Stimulated activated naive B cell treated with anti-CD40 and anti-IgM and Interleukin-4, amounts not matched to agents 10 μg/mL and 1 μg/mL and 100 μg/mL, for 72 hours (primary cell): ENCODE data around the gene MPP7.
"Not testable (repeated sequence)": the region's sequence is repeated elsewhere in the genome, so short reads cannot be mapped to it uniquely, and the experiment has no call there.

ENCODE experiments used
- ATAC-seq, 2 donors: fragments of 150-1000 bp; cut with Tn5 transposase; replicated peaks; 2 replicates each; pipeline ENCODE4 v1.10.0; 2021; ENCODE audit warnings: moderate library complexity in 1 of 2
- DNase-seq: peaks from one replicate; pipeline ENCODE4 v3.0.0; 2021
- H3K27ac Mint-ChIP-seq: one replicate; pipeline ENCODE4 v1.8.0; 2022; ENCODE audit warnings: mild to moderate bottlenecking, mixed read lengths
- H3K27me3 Mint-ChIP-seq, 2 donors: one replicate each; pipeline ENCODE4 v1.8.0; 2022; ENCODE audit warnings: mixed read lengths in 2 of 2
- H3K36me3 Mint-ChIP-seq, 2 donors: one replicate each; pipeline ENCODE4 v1.8.0; 2022; ENCODE audit warnings: mixed read lengths in 2 of 2, mild to moderate bottlenecking in 1 of 2
- H3K4me1 Mint-ChIP-seq, 2 donors: one replicate each; pipeline ENCODE4 v1.8.0; 2022; ENCODE audit warnings: mixed read lengths in 2 of 2, mild to moderate bottlenecking in 1 of 2
- H3K4me3 Mint-ChIP-seq, 2 donors: one replicate each; pipeline ENCODE4 v1.8.0; 2022; ENCODE audit warnings: mild to moderate bottlenecking in 2 of 2, mixed read lengths in 2 of 2, moderate library complexity in 1 of 2
- H3K9me3 Mint-ChIP-seq, 2 donors: one replicate each; pipeline ENCODE4 v1.8.0; 2022; ENCODE audit warnings: mixed read lengths in 2 of 2, mild to moderate bottlenecking in 1 of 2

The MPP7 gene

GRCh38 chr10:28302638-28303488, at the start of gene MPP7:
Gene MPP7, minus strand, starts transcription at chr10:28303064. Its CDS starts 64,460 bp downstream, at chr10:28238604.
- peaks cover 29 to 36% of the 10 kb centered on the region in 2 donors for H3K27me3 Mint-ChIP-seq
- H3K36me3 Mint-ChIP-seq = no peaks in the 10 kb centered on the region
- H3K4me1 Mint-ChIP-seq = peaks cover 17 to 26% of the 10 kb centered on the region in 2 donors
- H3K9me3 Mint-ChIP-seq = no peaks in the 10 kb centered on the region
- peak within 1 kb of the TSS; percentile 92 to 94 for H3K4me3 Mint-ChIP-seq
- H3K27ac Mint-ChIP-seq = peak within 1 kb of the TSS; percentile 68
- DNase-seq (peak; percentile 94), ATAC-seq (peak; percentile 95 to 96)

DNA sequence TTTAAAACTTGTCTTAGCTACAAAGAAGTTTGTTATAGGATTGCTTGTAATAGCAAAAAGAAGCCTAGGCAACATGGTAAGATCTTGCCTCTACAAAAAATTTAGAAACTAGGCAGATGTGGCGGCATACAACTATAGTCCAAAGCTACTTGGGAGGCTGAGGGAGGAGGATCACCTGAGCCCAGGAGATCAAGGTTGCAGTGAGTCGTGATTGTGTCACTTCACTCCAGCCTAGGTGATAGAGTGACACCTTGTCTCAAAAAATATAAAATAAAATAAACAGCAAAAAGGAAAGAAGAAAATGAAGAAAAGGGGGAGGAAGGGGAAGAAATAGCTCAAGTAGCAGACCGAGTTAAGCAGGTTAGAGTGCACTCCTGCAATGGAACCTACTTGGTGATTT, 47.0 kb upstream of the MPP7 start:
- Mint-ChIP-seq H3K9me3 (peaks cover 9 to 11% of the 10 kb centered on the region in 2 donors), H3K27me3 (no peaks in the 10 kb centered on the region), H3K27ac (no peak overlapping the region), H3K4me1 (no peaks in the 10 kb centered on the region), H3K4me3 (no peak overlapping the region), H3K36me3 (peaks cover 0 to 7% of the 10 kb centered on the region in 2 donors)
- ATAC-seq (no peak), DNase-seq (no peak)

DNA sequence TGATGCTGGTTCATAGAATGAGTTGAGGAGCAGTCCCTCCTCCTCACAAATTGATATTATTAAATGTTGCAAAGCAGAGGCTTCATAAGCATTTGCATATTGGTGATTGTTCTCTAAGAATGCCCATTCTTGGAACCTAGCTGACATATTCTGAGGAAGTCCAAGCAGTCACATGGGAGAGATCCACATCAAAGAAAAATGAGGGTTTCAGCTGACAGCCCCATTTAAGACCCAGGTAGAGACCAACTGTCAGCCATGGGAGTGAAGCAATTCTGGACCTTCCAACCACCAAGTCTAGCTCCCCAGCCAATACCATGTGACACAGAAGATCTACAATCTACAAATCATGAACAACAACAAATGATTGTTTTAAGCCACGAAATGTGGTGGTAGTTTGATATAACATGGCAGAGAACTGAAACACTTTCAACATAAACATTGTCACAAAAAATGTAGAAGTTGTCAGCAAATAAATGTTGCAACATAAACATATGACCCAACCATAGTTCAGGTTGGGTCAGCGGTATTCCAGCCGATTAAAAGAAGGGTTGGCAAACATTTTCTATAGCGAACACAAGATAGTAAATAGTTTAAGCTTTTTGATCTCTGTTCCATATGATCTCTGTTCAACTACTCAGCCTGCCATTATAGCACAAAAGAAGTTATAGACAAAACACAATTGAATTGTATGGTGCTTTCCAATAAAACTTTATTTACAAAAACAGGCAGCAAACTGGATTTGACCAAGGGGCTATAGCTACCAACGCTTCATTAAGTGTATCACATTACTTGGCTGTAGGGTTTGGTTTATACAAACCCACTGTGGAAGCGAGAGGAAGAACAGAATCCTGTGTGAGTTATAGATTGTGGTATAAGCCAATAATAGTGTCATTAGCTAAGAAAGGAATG, 41.4 kb upstream of the MPP7 start:
- Mint-ChIP-seq H3K27me3 (no peaks in the 10 kb centered on the region), H3K27ac (no peak overlapping the region), H3K4me1 (peaks cover 4 to 16% of the 10 kb centered on the region in 2 donors), H3K9me3 (peaks cover 14% of the 10 kb centered on the region in 2 donors), H3K36me3 (peaks cover 0 to 7% of the 10 kb centered on the region in 2 donors), H3K4me3 (no peak overlapping the region)
- no peak for DNase-seq
- ATAC-seq = no peak

- H3K27me3 Mint-ChIP-seq = no peaks in the 10 kb centered on the region
- peaks cover 0 to 7% of the 10 kb centered on the region in 2 donors for H3K36me3 Mint-ChIP-seq
- H3K27ac Mint-ChIP-seq = no peak overlapping the region
- H3K4me3 Mint-ChIP-seq = no peak overlapping the region
- peaks cover 4 to 16% of the 10 kb centered on the region in 2 donors for H3K4me1 Mint-ChIP-seq
- peak in 1 of 2 donors; percentile 39 for ATAC-seq
- DNase-seq = no peak
- H3K9me3 Mint-ChIP-seq = peaks cover 14% of the 10 kb centered on the region in 2 donors
Observed at GRCh38 chr10:28343252-28343651, 40.4 kb upstream of the MPP7 start.

DNA sequence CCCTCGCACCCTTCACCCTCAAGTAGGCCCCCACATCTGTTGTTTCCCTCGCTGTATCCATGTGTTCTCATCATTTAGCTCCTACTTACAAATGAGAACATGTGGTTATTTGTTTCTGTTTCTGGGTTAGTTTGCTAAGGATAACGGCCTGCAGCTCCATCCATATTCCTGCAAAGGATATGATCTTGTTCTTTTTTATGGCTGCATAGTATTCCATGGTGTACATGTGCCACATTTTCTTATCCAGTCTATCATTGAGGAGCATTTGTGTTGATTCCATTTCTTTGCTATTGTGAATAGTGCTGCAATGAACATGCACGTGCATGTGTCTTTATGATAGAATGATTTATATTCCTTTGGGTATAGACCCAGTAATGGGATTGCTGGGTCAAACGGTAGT, 38.8 kb upstream of the MPP7 start:
- not testable (repeated sequence) for H3K9me3 Mint-ChIP-seq, ATAC-seq, H3K27me3 Mint-ChIP-seq, H3K36me3 Mint-ChIP-seq, H3K4me3 Mint-ChIP-seq, DNase-seq, H3K27ac Mint-ChIP-seq
- peaks cover 5 to 16% of the 10 kb centered on the region in 2 donors for H3K4me1 Mint-ChIP-seq

DNA sequence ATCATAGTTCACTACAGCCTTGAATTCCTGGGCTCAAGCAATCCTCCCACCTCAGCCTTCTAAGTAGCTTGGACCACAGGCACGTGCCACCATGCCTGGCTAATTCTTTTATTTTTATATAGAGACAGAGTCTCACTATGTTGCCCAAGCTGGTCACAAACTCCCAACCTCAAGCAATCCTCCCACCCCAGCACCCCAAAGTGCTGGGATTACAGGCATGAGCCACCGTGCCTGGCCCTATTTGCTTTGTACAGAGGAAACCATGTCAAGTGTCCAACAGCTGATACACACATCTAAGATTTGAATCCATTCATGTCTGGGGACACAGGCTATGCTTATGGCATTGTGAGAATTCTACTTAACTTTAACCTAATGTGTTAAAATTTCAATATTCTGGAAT, 29.9 kb upstream of the MPP7 start:
- ATAC-seq (no peak), DNase-seq (no peak)
- Mint-ChIP-seq H3K27me3 (no peaks in the 10 kb centered on the region), H3K9me3 (no peaks in the 10 kb centered on the region), H3K4me3 (no peak overlapping the region), H3K36me3 (no peaks in the 10 kb centered on the region), H3K4me1 (peaks cover 11 to 25% of the 10 kb centered on the region in 2 donors), H3K27ac (no peak overlapping the region)

DNA sequence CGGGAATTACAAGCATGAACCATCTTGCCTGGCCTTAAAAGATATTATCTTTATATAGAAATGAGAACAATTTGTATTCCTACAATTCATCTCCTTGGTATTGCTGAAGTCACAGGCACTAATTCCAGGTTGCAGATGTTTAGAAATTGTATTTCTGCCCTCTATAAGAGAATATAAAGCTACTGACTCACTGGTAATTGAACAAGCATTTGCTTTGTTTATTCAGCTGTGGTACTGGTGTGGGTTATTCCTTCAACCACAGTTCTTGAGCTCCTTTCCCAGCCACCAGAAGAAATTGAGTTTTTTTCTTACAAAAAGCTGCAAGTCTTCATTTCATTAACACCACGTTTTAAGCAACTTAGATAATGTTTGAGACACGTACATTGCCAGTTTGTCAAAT, 29.0 kb upstream of the MPP7 start:
- H3K27ac Mint-ChIP-seq = no peak overlapping the region

GRCh38 chr10:28331066-28331465, 28.2 kb upstream of the MPP7 start:
- DNase-seq = no peak

More for the DNA sequence above, 29.0 kb upstream of the MPP7 start:
- H3K36me3 Mint-ChIP-seq = no peaks in the 10 kb centered on the region
- H3K9me3 Mint-ChIP-seq = no peaks in the 10 kb centered on the region
- H3K27me3 Mint-ChIP-seq = no peaks in the 10 kb centered on the region
- DNase-seq (no peak), ATAC-seq (no peak)
- H3K4me1 Mint-ChIP-seq = peaks cover 12 to 27% of the 10 kb centered on the region in 2 donors
- no peak overlapping the region for H3K4me3 Mint-ChIP-seq

DNA sequence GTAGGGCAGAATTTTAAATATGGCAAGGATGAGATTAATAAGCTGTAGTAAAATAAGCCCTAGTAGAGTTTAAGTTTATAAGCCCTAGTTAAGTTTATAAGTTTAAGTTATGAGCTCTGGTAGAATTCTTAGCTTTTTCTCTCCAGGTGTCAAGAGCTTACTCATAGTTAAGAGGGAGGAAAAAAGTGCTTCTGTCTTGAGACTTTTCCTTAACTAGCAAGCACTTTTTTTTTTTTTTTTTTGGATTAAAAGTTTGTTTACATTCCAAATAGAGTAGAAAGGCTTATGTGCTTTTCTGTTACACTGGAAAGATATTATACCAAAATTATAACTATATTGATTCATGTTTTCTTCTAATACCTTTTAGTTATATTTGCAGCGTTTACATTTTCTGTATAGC, 25.5 kb upstream of the MPP7 start:
- Mint-ChIP-seq H3K4me1 (peaks cover 6 to 24% of the 10 kb centered on the region in 2 donors), H3K9me3 (no peaks in the 10 kb centered on the region), H3K4me3 (no peak overlapping the region), H3K36me3 (no peaks in the 10 kb centered on the region), H3K27ac (no peak overlapping the region), H3K27me3 (no peaks in the 10 kb centered on the region)
- ATAC-seq = no peak
- no peak for DNase-seq

More at GRCh38 chr10:28331066-28331465, 28.2 kb upstream of the MPP7 start:
- H3K27me3 Mint-ChIP-seq = no peaks in the 10 kb centered on the region
- peaks cover 15 to 35% of the 10 kb centered on the region in 2 donors for H3K4me1 Mint-ChIP-seq
- no peaks in the 10 kb centered on the region for H3K9me3 Mint-ChIP-seq
- H3K36me3 Mint-ChIP-seq = no peaks in the 10 kb centered on the region
- no peak for ATAC-seq
- H3K27ac Mint-ChIP-seq = no peak overlapping the region
- no peak overlapping the region for H3K4me3 Mint-ChIP-seq

DNA sequence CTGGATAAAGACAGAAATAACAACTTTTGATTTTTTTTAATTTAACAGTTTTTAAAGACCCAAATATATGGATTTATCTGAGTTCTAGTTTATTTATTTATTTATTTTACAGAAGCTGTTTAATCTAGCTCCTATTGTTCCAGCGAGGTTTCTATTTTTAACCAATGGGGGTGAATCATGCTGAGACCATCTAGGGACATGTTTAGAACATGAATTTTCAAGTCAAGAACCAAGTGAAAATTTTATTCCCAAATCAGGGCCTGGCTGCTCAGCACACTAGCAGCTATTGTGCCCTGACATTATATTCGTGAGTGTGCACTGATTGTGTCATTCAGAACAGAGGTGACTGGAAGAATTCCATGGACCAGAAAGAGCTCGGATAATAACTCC, 24.6 kb upstream of the MPP7 start:
- DNase-seq = no peak
- no peaks in the 10 kb centered on the region for H3K27me3 Mint-ChIP-seq
- ATAC-seq = no peak
- H3K27ac Mint-ChIP-seq = no peak overlapping the region
- H3K9me3 Mint-ChIP-seq = no peaks in the 10 kb centered on the region
- no peak overlapping the region for H3K4me3 Mint-ChIP-seq
- no peaks in the 10 kb centered on the region for H3K36me3 Mint-ChIP-seq
- H3K4me1 Mint-ChIP-seq = peaks cover 5 to 17% of the 10 kb centered on the region in 2 donors

DNA sequence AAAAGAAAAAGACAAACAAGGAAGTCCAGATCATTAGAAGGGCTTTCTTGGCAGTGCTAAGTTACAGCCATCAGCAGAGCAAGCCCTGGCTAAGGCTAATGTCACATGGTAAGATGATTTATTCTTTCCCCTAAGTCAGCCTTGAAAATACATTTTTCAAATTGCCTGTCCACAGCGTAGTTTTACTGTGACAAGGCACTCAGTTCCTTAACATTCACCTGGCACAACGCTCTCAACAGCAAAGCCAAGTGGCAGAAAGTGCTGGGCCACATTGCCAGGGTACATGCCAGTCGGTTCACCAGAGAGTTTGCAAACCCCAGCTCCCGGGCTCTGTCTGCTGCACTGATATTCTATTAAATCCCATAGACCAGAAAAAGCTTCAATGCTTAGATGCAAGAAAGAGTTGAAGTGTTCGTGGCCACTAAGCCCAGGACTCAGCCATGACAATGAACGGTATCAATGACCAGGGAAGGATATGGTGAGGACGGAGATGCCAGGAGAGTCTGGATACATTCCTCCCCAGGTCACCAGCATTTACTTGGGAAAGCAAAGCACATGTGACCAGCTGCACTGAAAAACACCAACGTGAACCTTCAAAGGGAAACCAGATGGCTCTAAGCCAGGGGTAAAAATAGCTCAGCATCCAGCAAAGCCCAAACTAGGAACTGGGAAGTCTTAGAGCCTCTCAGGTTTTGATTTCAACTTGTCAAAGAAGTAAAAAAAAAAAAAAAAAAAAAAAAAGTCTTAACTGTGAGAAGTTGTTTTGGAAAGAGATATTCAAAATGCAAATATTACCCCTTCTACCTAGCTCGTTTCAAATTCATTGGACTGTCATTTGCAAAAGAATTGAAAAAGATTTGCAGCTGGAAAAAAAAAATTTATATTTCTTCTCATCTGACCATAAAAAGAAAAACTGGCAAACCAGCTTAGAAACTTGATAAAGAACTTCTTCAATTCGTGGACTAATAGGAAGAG, 23.9 kb upstream of the MPP7 start:
- Mint-ChIP-seq H3K27ac (peak overlapping the region; percentile 31), H3K27me3 (no peaks in the 10 kb centered on the region), H3K36me3 (no peaks in the 10 kb centered on the region), H3K9me3 (no peaks in the 10 kb centered on the region), H3K4me1 (peaks cover 5 to 16% of the 10 kb centered on the region in 2 donors), H3K4me3 (peak overlapping the region in 1 of 2 donors; percentile 43)
- no peak for DNase-seq
- ATAC-seq = peak; percentile 23 to 25

DNA sequence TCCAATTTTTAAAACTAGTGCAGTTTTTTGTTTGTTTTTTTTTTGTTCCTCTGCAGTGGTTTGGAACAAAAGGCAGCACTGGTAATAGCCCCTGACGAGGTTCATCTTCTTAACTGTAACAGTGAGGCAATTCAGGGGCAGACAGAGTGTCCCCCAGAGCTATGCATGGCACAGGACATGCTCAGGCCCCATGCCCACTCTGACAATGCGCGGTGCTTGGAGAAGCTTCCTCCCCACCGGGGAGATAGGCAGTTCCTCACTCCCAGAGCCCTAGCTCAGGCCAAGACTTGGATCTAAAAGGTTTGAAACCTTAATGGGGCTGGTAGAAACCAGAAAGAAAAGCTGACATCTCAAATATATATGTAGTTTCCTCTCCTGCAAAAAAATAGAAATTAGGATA, 17.9 kb upstream of the MPP7 start:
- Mint-ChIP-seq H3K36me3 (no peaks in the 10 kb centered on the region), H3K27me3 (no peaks in the 10 kb centered on the region), H3K4me3 (no peak overlapping the region), H3K4me1 (no peaks in the 10 kb centered on the region), H3K9me3 (no peaks in the 10 kb centered on the region), H3K27ac (no peak overlapping the region)
- DNase-seq (no peak), ATAC-seq (no peak)

- no peaks in the 10 kb centered on the region for H3K4me1 Mint-ChIP-seq
- DNase-seq (no peak), ATAC-seq (no peak)
- no peaks in the 10 kb centered on the region for H3K9me3 Mint-ChIP-seq
- H3K27ac Mint-ChIP-seq = no peak overlapping the region
- H3K36me3 Mint-ChIP-seq = no peaks in the 10 kb centered on the region
- H3K27me3 Mint-ChIP-seq = peaks cover under 1 to 1% of the 10 kb centered on the region in 2 donors
- H3K4me3 Mint-ChIP-seq = no peak overlapping the region
Observed at GRCh38 chr10:28320090-28320489, 17.2 kb upstream of the MPP7 start.
